H1 (cell line): ENCODE measurements around the gene ASB6. TPM values are rescaled to one million over a fixed set of nuclear protein-coding genes. Genes with fewer than 3 reads are reported as not detected.

Source experiments
- CTCF ChIA-PET: fragments of 300-600 bp; sonication (Branson Sonifier 250); formaldehyde crosslinking; loops from one replicate; lab custom pipeline; 2021; ENCODE audit not compliant: partially characterized antibody; lab: Charles Lee
- POLR2A ChIA-PET: fragments of 300-600 bp; sonication (Branson Sonifier 250); formaldehyde crosslinking; loops from one replicate; lab custom pipeline; 2021; ENCODE audit warnings: inconsistent platforms; ENCODE audit not compliant: partially characterized antibody; lab: Charles Lee
- DNase-seq, 2 experiments: peaks; one replicate each; pipeline versions ENCODE4 v3.0.0 to v3.0.0-alpha.2; 2010 to 2022; ENCODE audit warnings: low spot score in 2 of 2, low read depth in 1 of 2, mixed read lengths in 1 of 2
- FAIRE-seq: peaks from 2 replicates; lab custom pipeline; 2011; peaks lifted over from hg19 to GRCh38; lab: Jason Lieb, UNC
- H2AFZ ChIP-seq: 2 replicates; pipeline ENCODE4 v1.8.1; 2012; ENCODE audit warnings: low read length, inconsistent platforms
- H2AK5ac ChIP-seq: 2 replicates; pipeline ENCODE4 v1.6.1; 2013; ENCODE audit warnings: low read depth, low read length
- H2BK120ac ChIP-seq: replicated peaks from 2 replicates; pipeline ENCODE3; 2013; ENCODE audit warnings: low read depth, low read length, inconsistent platforms
- H2BK12ac ChIP-seq: 2 replicates; pipeline ENCODE4 v1.6.1; 2013; ENCODE audit warnings: low read depth, low read length
- H2BK15ac ChIP-seq: 2 replicates; pipeline ENCODE4 v1.6.1; 2013; ENCODE audit warnings: low read length
- H2BK20ac ChIP-seq: 2 replicates; pipeline ENCODE4 v1.6.1; 2013; ENCODE audit warnings: low read length
- H2BK5ac ChIP-seq: 2 replicates; pipeline ENCODE4 v1.6.1; 2013; ENCODE audit warnings: low read depth, low read length
- H3K14ac ChIP-seq: 2 replicates; pipeline ENCODE4 v1.6.1; 2013; ENCODE audit warnings: inconsistent platforms; ENCODE audit not compliant: insufficient read length
- H3K18ac ChIP-seq: 2 replicates; pipeline ENCODE4 v1.6.1; 2013; ENCODE audit warnings: low read length; ENCODE audit errors: extremely low read depth
- H3K23ac ChIP-seq: 2 replicates; pipeline ENCODE4 v1.6.1; 2013; ENCODE audit warnings: inconsistent platforms; ENCODE audit not compliant: insufficient read length
- H3K23me2 ChIP-seq: 2 replicates; pipeline ENCODE4 v1.6.1; 2013; ENCODE audit warnings: low read depth, low read length
- H3K27ac ChIP-seq: 2 replicates; pipeline ENCODE4 v1.6.1; 2011; ENCODE audit warnings: low read depth, low read length, inconsistent platforms
- H3K27me3 ChIP-seq, 4 experiments: replicated peaks in 1 of 4; 1 replicate in 1 of 4; 2 replicates in 3 of 4; pipeline versions ENCODE4 v1.6.1 to v1.8.1; 2011 to 2013; ENCODE audit warnings: low read length in 3 of 4, mild to moderate bottlenecking in 3 of 4, inconsistent platforms in 2 of 4, mixed read lengths in 2 of 4, moderate library complexity in 1 of 4; ENCODE audit not compliant: control insufficient read depth in 3 of 4, insufficient read depth in 3 of 4; ENCODE audit errors: extremely low read depth in 1 of 4
- H3K36me3 ChIP-seq, 4 experiments: 2 replicates each; pipeline versions ENCODE4 v1.6.1 to v1.8.1; 2011 to 2013; ENCODE audit warnings: mild to moderate bottlenecking in 4 of 4, low read length in 3 of 4, moderate library complexity in 2 of 4, control low read depth in 1 of 4, inconsistent platforms in 1 of 4; ENCODE audit not compliant: insufficient read depth in 4 of 4, control insufficient read depth in 2 of 4
- H3K4ac ChIP-seq: replicated peaks from 2 replicates; pipeline ENCODE3; 2013; ENCODE audit warnings: low read length, low read depth, mixed read lengths, inconsistent platforms; ENCODE audit not compliant: insufficient read length
- H3K4me1 ChIP-seq, 4 experiments: replicated peaks in 1 of 4; 1 replicate in 1 of 4; 2 replicates in 3 of 4; pipeline versions ENCODE4 v1.6.1 to v1.8.1; 2011 to 2013; ENCODE audit warnings: low read length in 3 of 4, inconsistent platforms in 2 of 4, mixed read lengths in 1 of 4; ENCODE audit not compliant: insufficient read depth in 4 of 4, control insufficient read depth in 3 of 4
- H3K4me2 ChIP-seq, 2 experiments: 2 replicates each; pipeline versions ENCODE4 v1.6.1 to v1.8.1; 2011 to 2013; ENCODE audit warnings: low read depth in 2 of 2, low read length in 2 of 2, control low read depth in 1 of 2, inconsistent platforms in 1 of 2, mild to moderate bottlenecking in 1 of 2; ENCODE audit not compliant: insufficient read depth in 1 of 2
- H3K4me3 ChIP-seq, 4 experiments: fragments of 200-600, 300-600 bp in 1 of 4; sonication (generic), shearing (Covaris generic), sonication (Bioruptor Twin) in 1 of 4; 2 replicates each; pipeline versions ENCODE4 v1.5.1 to v1.8.1; 2011 to 2016; ENCODE audit warnings: low read length in 4 of 4, low read depth in 3 of 4, control low read depth in 2 of 4, inconsistent platforms in 2 of 4, mild to moderate bottlenecking in 2 of 4, mixed read lengths in 1 of 4, moderate library complexity in 1 of 4; ENCODE audit not compliant: insufficient read depth in 2 of 4; ENCODE audit errors: extremely low read depth in 1 of 4
- H3K56ac ChIP-seq: replicated peaks from 2 replicates; pipeline ENCODE3; 2013; ENCODE audit warnings: low read depth, mild to moderate bottlenecking, mixed read lengths, low read length, inconsistent platforms; ENCODE audit not compliant: insufficient read length
- H3K79me1 ChIP-seq: 2 replicates; pipeline ENCODE4 v1.6.1; 2013; ENCODE audit warnings: low read depth, low read length, control low read depth
- H3K79me2 ChIP-seq, 2 experiments: 2 replicates each; pipeline versions ENCODE4 v1.6.1 to v1.8.1; 2012 to 2013; ENCODE audit warnings: low read length in 2 of 2, mild to moderate bottlenecking in 2 of 2, inconsistent platforms in 1 of 2; ENCODE audit not compliant: insufficient read depth in 2 of 2, control insufficient read depth in 1 of 2
- H3K9ac ChIP-seq, 4 experiments: replicated peaks in 1 of 4; 1 replicate in 1 of 4; 2 replicates in 3 of 4; pipeline versions ENCODE4 v1.6.1 to v1.8.1; 2011 to 2013; ENCODE audit warnings: low read depth in 3 of 4, low read length in 3 of 4, control low read depth in 2 of 4, mild to moderate bottlenecking in 2 of 4, moderate library complexity in 2 of 4, inconsistent platforms in 1 of 4; ENCODE audit errors: extremely low read depth in 1 of 4
- H3K9me3 ChIP-seq, 2 experiments: 2 replicates each; pipeline versions ENCODE4 v1.6.1 to v1.8.1; 2012 to 2013; ENCODE audit warnings: mild to moderate bottlenecking in 2 of 2, moderate library complexity in 2 of 2, control low read depth in 1 of 2, inconsistent platforms in 1 of 2, low read depth in 1 of 2, low read length in 1 of 2, mixed read lengths in 1 of 2; ENCODE audit not compliant: insufficient read depth in 2 of 2
- H4K20me1 ChIP-seq, 2 experiments: replicated peaks in 1 of 2; 2 replicates each; pipeline versions ENCODE3 to v1.8.1; 2011 to 2013; ENCODE audit warnings: inconsistent platforms in 2 of 2, low read length in 2 of 2, mild to moderate bottlenecking in 1 of 2; ENCODE audit not compliant: insufficient read depth in 2 of 2, control insufficient read depth in 1 of 2
- H4K5ac ChIP-seq: 2 replicates; pipeline ENCODE4 v1.6.1; 2013; ENCODE audit warnings: low read length, low read depth, mixed read lengths, inconsistent platforms; ENCODE audit not compliant: insufficient read length
- H4K8ac ChIP-seq: 2 replicates; pipeline ENCODE4 v1.8.0; 2013; ENCODE audit warnings: mild to moderate bottlenecking, moderate library complexity, low read length, inconsistent platforms; ENCODE audit not compliant: insufficient read depth; ENCODE audit errors: extremely low read depth
- H4K91ac ChIP-seq: replicated peaks from 2 replicates; pipeline ENCODE3; 2013; ENCODE audit warnings: low read length, mixed read lengths, inconsistent platforms; ENCODE audit not compliant: insufficient read length
- KDM1A ChIP-seq: fragments of 200-600, 300-600 bp; sonication (generic); IDR thresholded peaks from 2 replicates; pipeline ENCODE4 v1.7.1; 2016; ENCODE audit warnings: mild to moderate bottlenecking, low read length, borderline replicate concordance
- RAD21 ChIP-seq, 2 experiments: IDR thresholded peaks in 1 of 2; conservative IDR thresholded peaks in 1 of 2; 2 replicates each; pipeline ENCODE4 v1.6.1; 2011; ENCODE audit warnings: low read depth in 2 of 2, low read length in 2 of 2, improper control_type of control experiment in 1 of 2, inconsistent platforms in 1 of 2, mild to moderate bottlenecking in 1 of 2, moderate library complexity in 1 of 2
- WGBS, 2 experiments: shearing (Covaris generic) in 1 of 2; methylation state at CpG; one replicate each; pipeline versions ENCODE4 v1.1.6 to v1.1.7; 2013 to 2015; ENCODE audit warnings: low lambda C conversion rate in 2 of 2, mixed read lengths in 2 of 2, inconsistent platforms in 1 of 2, low coverage in 1 of 2, missing lambda C conversion rate in 1 of 2; ENCODE audit not compliant: insufficient replicate concordance in 2 of 2, insufficient coverage in 1 of 2, insufficient read length in 1 of 2; ENCODE audit errors: extremely low coverage in 1 of 2, missing lambda C conversion rate in 1 of 2; 5-methylcytosine and 5-hydroxymethylcytosine counted together
- polyA plus RNA-seq, 7 experiments: library from polyadenylated mRNA; depleted of rRNA in 3 of 7; stranded (reverse) in 5 of 7; unstranded in 2 of 7; fragments of >200 nt in 5 of 7; fragments of 200-250 nt in 2 of 7; gene quantifications; 1 replicate in 5 of 7; 2 replicates in 1 of 7; 4 replicates in 1 of 7; pipeline versions ENCODE4 v1.2.1 to v1.2.3, GENCODE V29; 2011 to 2013; ENCODE audit warnings: missing spikeins in 2 of 7, mixed read lengths in 2 of 7
- total RNA-seq: library from RNA; stranded (reverse); fragmentation: NEBNext Ultra II Directional; extraction: Animal tissue kit (Norgen Biotek cat#: 25700); gene quantifications from 2 replicates; pipeline ENCODE4 v1.2.1, GENCODE V29; 2021

The ASB6 gene
- total and polyA plus RNA-seq, 2 of the 8 experiments (the other 6 are each of a cell fraction or from before 2014, with no cell fraction given), result 14.0 to 17.3 TPM

DNA sequence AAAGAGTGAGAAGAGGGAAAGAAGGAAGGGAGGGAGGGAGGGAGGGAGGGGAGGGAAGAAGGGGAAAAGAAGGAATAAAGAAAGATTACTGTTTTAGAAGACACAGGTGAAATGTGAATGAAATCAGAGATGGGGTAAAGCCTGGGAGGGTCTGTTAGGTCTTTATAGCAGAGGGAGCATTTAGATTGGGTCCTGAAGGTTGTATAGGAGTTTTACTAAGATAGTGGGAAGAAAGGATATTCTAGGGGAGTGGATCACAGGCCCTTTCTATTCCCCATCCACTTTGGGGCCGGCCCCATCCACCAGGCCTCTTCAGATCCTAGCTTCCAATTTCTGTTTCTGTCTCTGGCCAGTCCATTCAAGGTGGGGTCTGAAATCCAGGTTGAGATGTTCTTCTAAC lies 56.6 kb downstream of the ASB6 start:
- Histone ChIP-seq H4K8ac (no peak overlapping the region), H4K20me1 (no peaks in the 10 kb centered on the region), H3K23me2 (no peaks in the 10 kb centered on the region), H3K79me2 (no peaks in the 10 kb centered on the region), H3K36me3 (no peaks in the 10 kb centered on the region), H3K4me3 (no peak overlapping the region), H2BK20ac (no peak overlapping the region), H3K27ac (no peak overlapping the region), H2BK12ac (no peak overlapping the region), H3K4me2 (no peak overlapping the region), H2AFZ (no peak overlapping the region), H2BK120ac (no peak overlapping the region), H3K9me3 (no peaks in the 10 kb centered on the region), H3K56ac (no peak overlapping the region), H3K4me1 (peaks cover 0 to 8% (median 1%) of the 10 kb centered on the region in 4 experiments; a peak in 3 of 7 replicates), H3K27me3 (no peaks in the 10 kb centered on the region; a peak in 1 of 7 replicates), H4K91ac (no peak overlapping the region), H3K4ac (no peak overlapping the region), H2AK5ac (no peak overlapping the region), H3K9ac (no peak overlapping the region), H2BK5ac (no peak overlapping the region), H3K23ac (no peak overlapping the region), H2BK15ac (no peak overlapping the region), H3K79me1 (no peaks in the 10 kb centered on the region), H3K18ac (no peak overlapping the region), H4K5ac (no peak overlapping the region), H3K14ac (no peak overlapping the region)
- DNase-seq (no peak), FAIRE-seq (no peak)
- no peak for TF ChIP-seq KDM1A
- TF ChIP-seq RAD21 (IDR thresholded peaks at IDR 0.05 in 1 of 2, conservative IDR thresholded peaks at IDR 0.05 in 1 of 2; ENCODE audit: low read depth in 2 of 2, low read length in 2 of 2), result no peak
- ChIA-PET CTCF (interaction anchor here (0.7 to 7.0 kb wide), 9 partner anchors 8 to 85 kb away, joined by 3 to 37 read pairs (median 3); no protein-coding TSS in a partner anchor), POLR2A (interaction anchor here (1.8 kb wide), 1 partner anchor 12 kb away, joined by 7 read pairs; no protein-coding TSS in a partner anchor)
- 100% methylated on average over 1 of the region's 1 CpG; no CpG with 5 or more reads in 1 of the 2 experiments for WGBS, 2 experiments

Other genes starting within 250 kb of the ASB6 start
- not detected in 2 replicates for gene C9orf50, start 21.1 kb downstream of the ASB6 start, total RNA-seq
- gene C9orf50, start 21.1 kb downstream of the ASB6 start, polyA plus RNA-seq (2011; rRNA removed), result not detected in 2 replicates
- 66.1 and 70.2 TPM in 2 replicates for gene NTMT1, start 16.0 kb downstream of the ASB6 start, total RNA-seq
- gene NTMT1, start 16.0 kb downstream of the ASB6 start, polyA plus RNA-seq (2011; rRNA removed), result 66.8 and 72.0 TPM in 2 replicates
- 5.8 and 7.1 TPM in 2 replicates for gene PRRX2, start 23.5 kb upstream of the ASB6 start, total RNA-seq
- 9.2 and 10.9 TPM in 2 replicates for gene PRRX2, start 23.5 kb upstream of the ASB6 start, polyA plus RNA-seq (2011; rRNA removed)
- 3.2 TPM in 2 replicates for gene PTGES, start 110.9 kb upstream of the ASB6 start, total RNA-seq
- 5.1 and 5.4 TPM in 2 replicates for gene PTGES, start 110.9 kb upstream of the ASB6 start, polyA plus RNA-seq (2011; rRNA removed)
- 17.4 and 19.2 TPM in 2 replicates for gene TOR1B, start 161.0 kb upstream of the ASB6 start, total RNA-seq
- 11.4 and 13.4 TPM in 2 replicates for gene TOR1B, start 161.0 kb upstream of the ASB6 start, polyA plus RNA-seq (2011; rRNA removed)
- 32.7 and 37.6 TPM in 2 replicates for gene TOR1A, start 182.0 kb upstream of the ASB6 start, total RNA-seq
- gene TOR1A, start 182.0 kb upstream of the ASB6 start, polyA plus RNA-seq (2011; rRNA removed), result 46.6 and 46.7 TPM in 2 replicates
- 40.6 and 47.7 TPM in 2 replicates for gene C9orf78, start 193.1 kb upstream of the ASB6 start, total RNA-seq
- gene C9orf78, start 193.1 kb upstream of the ASB6 start, polyA plus RNA-seq (2011; rRNA removed), result 16.7 and 17.4 TPM in 2 replicates
- gene USP20, start 193.3 kb upstream of the ASB6 start, total RNA-seq, result 13.4 and 17.9 TPM in 2 replicates
- 23.0 and 35.0 TPM in 2 replicates for gene USP20, start 193.3 kb upstream of the ASB6 start, polyA plus RNA-seq (2011; rRNA removed)